Stimulated activated CD8-positive, alpha-beta memory T cell treated with anti-CD3 and anti-CD28 coated beads, Interleukin-15, amount 100 ng/mL, for 1 hour (primary cell): ENCODE results near the gene GRAMD1B.
"Not testable (repeated sequence)": the region's sequence is repeated elsewhere in the genome, so short reads cannot be mapped to it uniquely, and the experiment has no call there.

Experiments used
- DNase-seq: peaks from one replicate; pipeline ENCODE4 v3.0.0-alpha.2; 2020; ENCODE audit warnings: low read depth

The GRAMD1B gene

GRCh38 chr11:123443851-123444623 lies 14.0 kb downstream of the GRAMD1B start:
- no peak for DNase-seq

- no peak for DNase-seq
Measured at GRCh38 chr11:123448823-123449222, 18.8 kb downstream of the GRAMD1B start.

DNA sequence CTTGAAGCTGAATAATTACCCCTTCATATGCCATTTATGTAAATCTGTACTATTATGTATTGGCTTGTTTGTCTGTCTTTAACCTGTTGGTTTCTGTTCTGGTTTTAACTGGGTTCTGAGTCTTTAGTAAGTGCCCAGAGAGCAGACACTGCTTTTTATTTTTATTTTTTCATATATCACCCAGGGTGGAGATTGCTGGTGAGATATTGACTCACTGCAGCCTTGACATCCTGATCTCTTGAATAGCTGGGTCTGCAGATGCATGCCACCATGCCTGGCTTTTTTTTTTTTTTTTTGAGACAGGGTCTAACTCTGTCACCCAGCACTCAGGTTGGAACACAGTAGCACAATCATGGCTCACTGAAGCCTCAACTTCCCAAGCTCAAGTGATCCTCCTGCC lies 19.4 kb downstream of the GRAMD1B start:
- no peak for DNase-seq

GRCh38 chr11:123450623-123451022 lies 20.6 kb downstream of the GRAMD1B start:
- no peak for DNase-seq

DNA sequence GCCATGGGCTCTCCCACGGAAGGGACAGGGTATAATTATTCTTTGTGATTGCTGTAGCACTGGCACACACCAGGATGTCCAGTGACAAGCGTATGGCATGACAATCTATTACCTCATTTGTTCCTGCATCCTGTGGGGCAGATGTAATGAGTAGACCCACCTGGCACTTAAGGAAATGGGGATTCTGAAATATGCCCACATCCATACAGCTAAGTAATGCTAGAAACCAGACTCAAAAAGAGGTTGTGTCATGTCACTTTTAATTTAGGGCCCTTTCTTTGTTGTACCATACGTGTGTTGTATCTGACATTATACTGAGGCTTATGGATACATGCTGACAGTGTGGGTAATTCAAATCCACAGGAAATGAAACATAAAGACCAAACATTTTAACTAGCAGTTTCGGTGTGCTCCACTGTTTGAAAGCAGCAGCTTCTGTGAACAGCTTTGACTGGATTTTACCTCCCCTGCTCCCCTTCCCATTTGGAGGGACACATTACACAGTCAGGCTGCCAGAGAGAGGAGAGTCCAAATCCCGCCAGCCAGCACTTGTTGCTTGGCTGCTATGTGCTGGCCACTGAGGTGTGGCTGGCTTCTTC lies 21.2 kb downstream of the GRAMD1B start:
- no peak for DNase-seq

GRCh38 chr11:123452794-123453193 lies 22.7 kb downstream of the GRAMD1B start:
- DNase-seq, result no peak

- no peak for DNase-seq
Measured at GRCh38 chr11:123454060-123454651, 24.1 kb downstream of the GRAMD1B start.

DNA sequence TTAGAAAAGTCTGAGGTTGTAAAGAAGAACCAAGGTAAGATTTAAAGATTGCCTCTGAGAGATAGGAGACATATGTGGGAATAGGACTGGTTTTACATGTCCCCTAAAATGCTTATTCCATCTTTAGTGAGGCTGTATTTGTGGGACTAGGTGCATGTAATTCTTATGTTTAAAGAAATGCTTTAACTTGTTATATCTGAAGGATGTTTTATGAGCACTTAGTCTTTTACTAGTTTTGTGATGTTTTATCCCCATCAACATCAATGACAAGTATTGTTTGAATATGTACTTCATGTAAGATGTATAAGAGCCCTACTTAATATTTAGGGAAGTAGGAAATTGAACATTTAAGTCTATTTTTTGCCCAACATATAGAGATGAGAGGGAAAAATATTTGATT lies 24.7 kb downstream of the GRAMD1B start:
- DNase-seq, result no peak

DNA sequence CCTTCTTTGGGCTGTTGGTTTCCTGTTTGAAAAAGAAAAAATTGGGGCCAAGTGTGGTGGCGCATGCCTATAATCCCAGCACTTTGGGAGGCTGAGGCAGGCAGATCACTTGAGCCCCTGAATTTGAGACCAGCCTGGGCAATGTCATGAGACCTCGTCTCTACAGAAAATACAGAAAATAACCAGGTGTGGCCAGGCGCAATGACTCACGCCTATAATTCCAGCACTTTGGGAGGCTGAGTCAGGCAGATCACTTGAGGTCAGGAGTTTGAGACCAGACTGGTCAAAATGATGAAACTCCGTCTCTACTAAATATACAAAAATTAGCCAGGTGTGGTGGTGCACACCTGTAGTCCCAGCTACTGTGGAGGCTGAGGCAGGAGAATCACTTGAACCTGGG lies 26.4 kb downstream of the GRAMD1B start:
- DNase-seq, result not testable (repeated sequence)

GRCh38 chr11:123457187-123457770 lies 27.2 kb downstream of the GRAMD1B start:
- DNase-seq, result no peak

DNA sequence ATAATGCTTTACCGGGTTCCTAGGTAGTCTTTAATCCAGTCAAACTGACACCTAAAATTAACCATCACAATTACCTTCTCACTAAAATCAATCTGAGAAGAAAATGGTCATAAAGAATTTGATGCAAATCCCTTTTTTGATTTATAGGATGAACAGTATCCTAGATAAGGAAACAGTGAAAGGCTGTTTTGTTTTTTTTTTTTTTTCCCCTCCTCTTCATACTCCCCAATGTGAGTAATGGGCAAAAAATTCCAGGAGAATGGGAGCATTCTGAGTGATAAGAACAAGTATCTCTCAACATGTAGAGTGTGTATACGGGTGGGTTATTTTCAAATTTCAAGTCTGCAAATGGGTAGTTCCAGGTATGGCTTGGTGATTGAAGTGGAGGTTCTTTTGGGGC lies 28.4 kb downstream of the GRAMD1B start:
- DNase-seq, result no peak

DNA sequence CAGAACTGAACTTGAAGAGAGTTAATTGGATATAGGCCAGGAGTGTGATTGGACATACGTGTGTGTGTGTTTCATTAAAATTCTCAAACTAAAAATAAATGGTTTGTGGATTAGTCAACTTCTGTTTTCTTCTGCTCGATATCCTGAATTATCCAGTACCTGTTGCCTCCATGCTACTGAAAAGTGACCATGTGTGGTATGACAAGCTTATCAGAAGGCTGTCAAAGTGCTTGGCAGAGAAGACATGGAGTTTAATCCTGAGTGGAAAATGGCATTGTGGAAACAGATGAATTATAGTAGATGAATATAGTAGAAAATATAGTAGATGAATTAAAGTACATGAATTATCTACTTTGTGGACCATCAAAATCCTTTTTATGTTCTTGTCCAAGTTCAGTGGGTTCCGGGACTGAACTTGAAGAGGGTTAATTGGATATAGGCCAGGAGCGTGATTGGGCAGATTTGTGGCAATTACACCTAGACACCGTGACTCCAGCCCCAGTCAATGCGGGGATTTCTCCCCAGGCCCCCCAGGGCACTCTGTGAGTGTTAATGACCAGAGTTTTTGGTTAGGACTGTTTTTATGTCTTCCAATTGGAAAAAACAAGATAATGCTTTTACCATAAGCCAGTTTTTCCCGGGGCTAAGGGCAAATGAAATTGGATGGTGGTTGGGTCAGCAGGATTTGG lies 30.1 kb downstream of the GRAMD1B start:
- no peak for DNase-seq

DNA sequence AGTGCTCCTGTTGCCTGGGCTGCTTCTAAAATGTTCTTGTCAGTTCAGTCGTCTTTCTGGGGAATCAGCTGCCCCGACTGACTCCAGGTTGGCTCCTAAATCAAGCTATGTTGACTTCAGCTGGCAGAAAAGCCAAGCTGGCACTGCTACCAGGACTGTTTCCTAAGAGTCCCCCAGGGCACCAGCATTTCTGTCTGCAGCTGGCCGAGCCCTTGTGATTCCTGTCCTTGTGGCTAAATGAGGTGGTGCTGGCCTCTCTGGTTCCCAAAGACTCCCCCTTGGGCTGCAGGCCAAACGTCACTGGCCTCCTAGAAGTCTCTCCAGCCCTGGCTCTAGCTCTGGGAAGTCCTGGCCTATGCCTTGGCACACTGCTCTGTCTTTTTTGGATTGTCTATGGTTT lies 31.1 kb downstream of the GRAMD1B start:
- no peak for DNase-seq

DNA sequence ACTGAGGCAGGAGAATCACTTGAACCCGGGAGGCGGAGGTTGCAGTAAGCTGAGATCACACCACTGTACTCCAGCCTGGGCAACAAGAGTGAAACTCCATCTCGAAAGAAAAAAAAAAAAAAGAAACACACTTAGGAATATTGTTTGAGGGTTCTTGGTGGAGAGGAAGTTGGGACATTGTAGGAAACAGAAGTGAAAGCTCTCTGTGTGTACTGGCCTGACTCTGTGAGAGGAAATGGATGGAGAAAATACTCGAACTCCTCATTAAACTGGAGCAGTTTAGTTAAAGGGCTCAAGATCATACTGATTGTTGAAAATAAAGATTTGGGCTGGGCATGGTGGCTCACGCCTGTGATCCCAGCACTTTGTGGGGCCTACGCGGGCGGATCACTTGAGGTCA lies 35.6 kb downstream of the GRAMD1B start:
- not testable (repeated sequence) for DNase-seq

- not testable (repeated sequence) for DNase-seq
Measured at GRCh38 chr11:123466172-123466571, 36.1 kb downstream of the GRAMD1B start.

GRCh38 chr11:123469089-123469488 lies 39.0 kb downstream of the GRAMD1B start:
- no peak for DNase-seq

DNA sequence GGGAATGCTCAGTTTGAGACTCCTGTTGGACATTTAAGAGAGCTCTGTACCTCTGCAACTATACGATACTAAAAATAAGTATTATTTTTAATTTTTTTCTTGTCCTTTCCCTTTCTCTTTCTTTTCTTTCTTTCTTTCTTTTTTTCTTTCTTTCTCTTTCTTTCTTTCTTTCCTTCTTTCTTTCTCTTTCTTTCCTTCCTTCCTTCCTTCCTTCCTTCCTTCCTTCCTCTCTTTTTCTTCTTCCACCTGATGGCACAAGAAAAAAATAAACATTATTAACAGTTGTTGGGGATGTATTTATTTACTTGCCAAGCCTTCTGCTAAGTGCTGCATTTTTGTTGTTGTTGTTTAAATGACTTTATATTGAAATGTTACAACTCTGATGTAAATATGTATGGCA lies 39.5 kb downstream of the GRAMD1B start:
- DNase-seq, result no peak

DNA sequence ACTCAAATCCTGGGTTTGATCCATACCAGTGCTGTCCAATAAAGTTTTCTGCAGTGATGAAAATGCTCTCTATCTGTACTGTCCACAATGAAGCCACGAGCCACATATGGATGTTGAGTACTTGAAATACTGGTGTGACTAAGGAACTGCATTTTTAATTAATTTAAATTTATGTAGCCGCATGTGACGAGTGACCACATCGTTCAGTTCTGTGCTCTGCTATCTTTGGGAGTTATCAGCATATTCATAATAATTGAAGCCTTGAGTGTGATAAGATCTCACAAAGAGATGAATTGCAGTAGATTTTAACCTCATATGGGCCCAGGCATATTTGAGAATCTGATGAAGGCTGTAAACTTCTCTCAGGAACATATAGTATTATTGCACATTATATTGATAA lies 40.8 kb downstream of the GRAMD1B start:
- DNase-seq, result no peak

GRCh38 chr11:123472236-123472935 lies 42.3 kb downstream of the GRAMD1B start:
- DNase-seq, result no peak

DNA sequence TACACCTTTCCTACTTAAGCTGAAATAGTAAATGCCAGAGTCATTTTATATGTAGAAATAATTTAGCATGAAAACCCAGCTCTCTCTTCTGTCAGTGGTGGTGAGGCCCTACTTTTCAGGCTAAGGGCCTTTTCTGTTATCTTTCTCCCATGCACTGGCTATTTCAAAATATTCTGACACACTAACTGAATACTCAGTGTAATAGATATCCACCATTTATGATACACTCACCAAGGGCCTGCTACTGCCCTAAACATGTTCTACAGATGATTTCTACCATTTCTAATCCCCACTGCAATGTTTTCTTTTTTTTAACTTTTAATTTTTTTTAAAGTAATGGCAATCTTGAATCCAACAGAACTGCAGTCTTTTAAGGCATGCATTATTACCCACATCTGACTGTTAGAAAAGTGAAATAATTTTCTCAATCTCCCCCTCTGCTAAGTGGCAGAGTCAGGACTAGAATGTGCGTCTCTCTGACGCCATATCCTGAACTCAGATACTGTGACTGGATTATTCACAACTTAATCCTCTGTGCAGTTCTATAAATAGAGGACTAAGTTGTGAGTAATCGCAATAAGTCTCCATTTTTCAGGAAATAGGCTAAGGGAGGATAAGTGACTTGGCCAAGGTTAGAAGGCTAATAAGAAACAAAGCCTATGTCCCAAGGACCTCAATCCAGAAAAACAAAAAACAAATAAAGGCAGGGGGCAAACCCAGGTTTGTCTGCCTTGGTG lies 44.0 kb downstream of the GRAMD1B start:
- no peak for DNase-seq

DNA sequence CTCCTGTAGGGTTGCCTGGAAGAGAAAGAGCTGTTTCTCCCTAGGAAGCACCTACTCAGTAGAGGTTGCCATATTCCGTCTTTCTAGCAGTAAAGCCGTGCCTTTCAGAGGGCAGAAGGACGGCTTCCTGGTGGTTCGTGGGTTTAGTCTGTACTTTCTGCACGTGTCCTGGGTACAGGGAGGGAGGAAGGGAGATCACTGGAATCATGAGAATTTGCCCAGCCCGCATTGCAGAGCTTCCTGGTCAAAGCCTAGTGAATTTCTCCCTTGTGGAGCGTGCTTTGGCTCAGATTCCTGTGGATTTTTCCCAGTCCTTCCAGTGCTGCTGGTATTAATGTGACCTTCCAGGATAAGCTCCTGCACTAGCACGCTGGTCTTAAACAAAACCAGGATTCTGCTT lies 44.9 kb downstream of the GRAMD1B start:
- no peak for DNase-seq
